Measurements from ENCODE around the gene CD164L2.

- no peak for TF ChIP-seq CTCF (IDR thresholded peaks at IDR 0.05)
- peak in 1 of 2 donors; percentile 33 for TF ChIP-seq POLR2A (IDR thresholded peaks at IDR 0.05)
Observed at GRCh38 chr1:27428316-27429028, 45.3 kb upstream of the CD164L2 start.

Data from thyroid gland (tissue), 4 donors.